IMR-90 (cell line): ENCODE data around the gene SERPINB11. TPM values are rescaled to one million over a fixed set of nuclear protein-coding genes. Genes with fewer than 3 reads are reported as not detected.
A peak's percentile ranks its signal among the peaks of the same experiment; 100 is the strongest.

ENCODE experiments used
- ATAC-seq: fragments of 200-7000 bp; cut with Tn5 transposase; 2 replicates; pipeline ENCODE4 v1.9.1; 2020; ENCODE audit warnings: low read depth, mild to moderate bottlenecking, moderate library complexity
- BruUV-seq: library from RNA; stranded (reverse); fragments of 400-500 nt; replicated peaks from 2 replicates; lab custom pipeline; 2021; lab: Mats Ljungman, UMichigan
- CTCF ChIA-PET: fragments of 300-600 bp; formaldehyde crosslinking; extraction: SDS; loops from one replicate; lab custom pipeline; 2021; ENCODE audit warnings: antibody characterized with exemption; lab: Yijun Ruan, JAX
- POLR2A ChIA-PET: fragments of 300-600 bp; sonication (Branson Sonifier 250); formaldehyde crosslinking; loops from one replicate; lab custom pipeline; 2022; ENCODE audit warnings: antibody characterized with exemption; ENCODE audit not compliant: unreplicated experiment; lab: Charles Lee
- DNase-seq: peaks from one replicate; pipeline ENCODE4 v3.0.0; 2013
- H2AFZ ChIP-seq: replicated peaks from 2 replicates; pipeline ENCODE3; 2013; ENCODE audit warnings: low read length, mild to moderate bottlenecking; ENCODE audit not compliant: poor library complexity
- H2AK5ac ChIP-seq: 2 replicates; pipeline ENCODE4 v1.6.1; 2013; ENCODE audit warnings: low read depth, low read length, inconsistent platforms
- H2AK9ac ChIP-seq: replicated peaks from 2 replicates; pipeline ENCODE3; 2013; ENCODE audit warnings: mild to moderate bottlenecking, low read depth, low read length, moderate library complexity; ENCODE audit not compliant: poor library complexity
- H2BK120ac ChIP-seq: 2 replicates; pipeline ENCODE4 v1.6.1; 2013; ENCODE audit warnings: low read depth, low read length, inconsistent platforms
- H2BK15ac ChIP-seq: 3 replicates; pipeline ENCODE4 v1.6.1; 2013; ENCODE audit warnings: low read depth, low read length, inconsistent platforms
- H2BK20ac ChIP-seq: 2 replicates; pipeline ENCODE4 v1.6.1; 2013; ENCODE audit warnings: low read depth, mild to moderate bottlenecking, inconsistent platforms, low read length, moderate library complexity
- H2BK5ac ChIP-seq: 2 replicates; pipeline ENCODE4 v1.6.1; 2013; ENCODE audit warnings: mild to moderate bottlenecking, low read depth, low read length, inconsistent platforms; ENCODE audit not compliant: poor library complexity, severe bottlenecking
- H3K14ac ChIP-seq: replicated peaks from 2 replicates; pipeline ENCODE4 v1.6.1; 2013; ENCODE audit warnings: low read depth, low read length, inconsistent platforms
- H3K18ac ChIP-seq: 2 replicates; pipeline ENCODE4 v1.6.1; 2013; ENCODE audit warnings: low read depth, low read length, control low read depth
- H3K23ac ChIP-seq: 2 replicates; pipeline ENCODE4 v1.6.1; 2013; ENCODE audit warnings: low read depth, low read length, inconsistent platforms
- H3K27ac ChIP-seq: 2 replicates; pipeline ENCODE4 v1.5.1; 2013; ENCODE audit warnings: mild to moderate bottlenecking, control low read depth, low read length; ENCODE audit not compliant: insufficient read depth
- H3K27me3 ChIP-seq: 2 replicates; pipeline ENCODE4 v1.6.1; 2013; ENCODE audit warnings: low read length; ENCODE audit not compliant: control insufficient read depth, insufficient read depth
- H3K36me3 ChIP-seq: 2 replicates; pipeline ENCODE4 v1.6.1; 2013; ENCODE audit warnings: low read length, mixed read lengths; ENCODE audit not compliant: control insufficient read depth, insufficient read depth
- H3K4ac ChIP-seq: 2 replicates; pipeline ENCODE4 v1.6.1; 2013; ENCODE audit warnings: low read depth, low read length, inconsistent platforms
- H3K4me1 ChIP-seq: 2 replicates; pipeline ENCODE4 v1.6.1; 2013; ENCODE audit warnings: low read length, mixed read lengths; ENCODE audit not compliant: control insufficient read depth, insufficient read depth
- H3K4me2 ChIP-seq: 2 replicates; pipeline ENCODE4 v1.6.1; 2013; ENCODE audit warnings: low read depth, mild to moderate bottlenecking, control low read depth, low read length, moderate library complexity
- H3K4me3 ChIP-seq: 2 replicates; pipeline ENCODE4 v1.5.1; 2013; ENCODE audit warnings: low read depth, mild to moderate bottlenecking, control low read depth, low read length, moderate library complexity; ENCODE audit not compliant: insufficient read depth
- H3K56ac ChIP-seq: 2 replicates; pipeline ENCODE4 v1.6.1; 2013; ENCODE audit warnings: low read length, inconsistent platforms; ENCODE audit not compliant: insufficient read depth; ENCODE audit errors: extremely low read depth
- H3K79me1 ChIP-seq, 2 experiments: 2 replicates each; pipeline ENCODE4 v1.6.1; 2013; ENCODE audit warnings: low read length in 2 of 2, inconsistent platforms in 1 of 2, low read depth in 1 of 2
- H3K9ac ChIP-seq: 2 replicates; pipeline ENCODE4 v1.6.1; 2013; ENCODE audit warnings: low read depth, low read length, control low read depth
- H3K9me1 ChIP-seq: 2 replicates; pipeline ENCODE4 v1.6.1; 2013; ENCODE audit warnings: low read length, inconsistent platforms; ENCODE audit not compliant: insufficient read depth
- H3K9me3 ChIP-seq: 2 replicates; pipeline ENCODE4 v1.6.1; 2013; ENCODE audit warnings: low read length; ENCODE audit not compliant: control insufficient read depth, insufficient read depth
- H4K20me1 ChIP-seq: 2 replicates; pipeline ENCODE4 v1.6.1; 2013; ENCODE audit warnings: low read length, inconsistent platforms; ENCODE audit not compliant: insufficient read depth
- H4K5ac ChIP-seq: 2 replicates; pipeline ENCODE4 v1.6.1; 2013; ENCODE audit warnings: mild to moderate bottlenecking, low read depth, low read length, control low read depth
- H4K8ac ChIP-seq, 2 experiments: 2 replicates each; pipeline ENCODE4 v1.6.1; 2013; ENCODE audit warnings: low read depth in 2 of 2, low read length in 2 of 2, control low read depth in 1 of 2, inconsistent platforms in 1 of 2
- H4K91ac ChIP-seq: 2 replicates; pipeline ENCODE4 v1.6.1; 2013; ENCODE audit warnings: low read depth, low read length, inconsistent platforms; ENCODE audit not compliant: insufficient read depth
- MAFK ChIP-seq: IDR thresholded peaks from 2 replicates; pipeline ENCODE4 v1.6.1; 2012; ENCODE audit warnings: low read depth, low read length, improper control_type of control experiment
- RCOR1 ChIP-seq: IDR thresholded peaks from 2 replicates; pipeline ENCODE4 v1.6.1; 2012; ENCODE audit warnings: mild to moderate bottlenecking, low read length, improper control_type of control experiment; ENCODE audit not compliant: insufficient replicate concordance
- WGBS, 2 experiments: methylation state at CpG; one replicate each; pipeline versions ENCODE4 v1.1.5 to v1.1.7; 2013; ENCODE audit warnings: missing lambda C conversion rate in 2 of 2; ENCODE audit not compliant: insufficient read length in 1 of 2; ENCODE audit errors: extremely low coverage in 2 of 2; 5-methylcytosine and 5-hydroxymethylcytosine counted together
- dilution Hi-C: fragments of 300-500 bp; cut with HindIII; formaldehyde crosslinking; loops from one replicate; pipeline ENCODE4 v1.14.3; 2018; ENCODE audit warnings: low sequenced_read_pairs; ENCODE audit not compliant: unreplicated experiment
- in situ Hi-C: fragments of 300-500 bp; cut with MboI; formaldehyde crosslinking; loops from 3 replicates; pipeline ENCODE4 v1.14.3; 2019; ENCODE audit warnings: low sequenced_read_pairs, inconsistent platforms, mixed read lengths
- intact Hi-C: fragments of 100-400 bp; cut with micrococcal nuclease; formaldehyde crosslinking; loops from 2 replicates; pipeline ENCODE4 v1.10.0; 2022
- polyA plus RNA-seq, 3 experiments: library from polyadenylated mRNA; depleted of rRNA; stranded (reverse); fragments of >200 nt; gene quantifications; 2 replicates each; pipeline ENCODE4 v1.2.3, GENCODE V29; 2012; ENCODE audit warnings: low replicate concordance in 1 of 3
- total RNA-seq: library from RNA; depleted of rRNA; stranded (reverse); fragments of >200 nt; gene quantifications from 2 replicates; pipeline ENCODE4 v1.2.3, GENCODE V29; 2012

SERPINB11 gene
- total and polyA plus RNA-seq, 2 of the 4 experiments (the other 2 are of a cell fraction), result 0.12 to 0.18 TPM

GRCh38 chr18:63731215-63731614 lies 28.5 kb downstream of the SERPINB11 start:
- no peak overlapping the region for H4K5ac ChIP-seq
- H4K20me1 ChIP-seq, result no peaks in the 10 kb centered on the region
- DNase-seq (no peak), ATAC-seq (no peak)
- no peak overlapping the region for H3K4me2 ChIP-seq
- no peaks in the 10 kb centered on the region for H3K9me1 ChIP-seq
- WGBS, 2 experiments, result no CpG with 5 or more reads among the region's 3 CpGs
- ChIA-PET POLR2A (no interaction called here), CTCF (interaction anchor here (0.6 to 1.5 kb wide), 2 partner anchors 11 to 136 kb away, joined by 3 read pairs; no protein-coding TSS in a partner anchor)
- no peaks in the 10 kb centered on the region; the same call in 1 of the 2 replicates for H3K27me3 ChIP-seq
- TF ChIP-seq MAFK (peak; percentile 37; the same call in 1 of the 2 replicates), RCOR1 (no peak)
- dilution Hi-C loops, result no loop called here
- no peak overlapping the region for H2BK120ac ChIP-seq
- no peak overlapping the region for H2BK15ac ChIP-seq
- H3K9me3 ChIP-seq, result no peaks in the 10 kb centered on the region
- H3K36me3 ChIP-seq, result no peaks in the 10 kb centered on the region
- H3K4me3 ChIP-seq, result no peak overlapping the region
- no peaks in the 10 kb centered on the region for H3K4me1 ChIP-seq
- no peak overlapping the region for H2AFZ ChIP-seq
- H3K9ac ChIP-seq, result no peak overlapping the region
- H2BK20ac ChIP-seq, result no peak overlapping the region
- no peak overlapping the region for H3K4ac ChIP-seq
- H2BK5ac ChIP-seq, result no peak overlapping the region
- no peak overlapping the region for H3K23ac ChIP-seq
- H4K8ac ChIP-seq, result no peak overlapping the region
- BruUV-seq, result no TSS peak
- H3K14ac ChIP-seq, result no peak overlapping the region
- H3K56ac ChIP-seq, result no peak overlapping the region
- intact Hi-C loops, result no loop called here
- H3K79me1 ChIP-seq, result no peaks in the 10 kb centered on the region
- H2AK9ac ChIP-seq, result no peak overlapping the region
- H4K91ac ChIP-seq, result no peak overlapping the region
- in situ Hi-C loops, result no loop called here
- no peak overlapping the region for H3K27ac ChIP-seq
- H2AK5ac ChIP-seq, result no peak overlapping the region
- H3K18ac ChIP-seq, result no peak overlapping the region
